ENCODE data around the gene BSDC1.
"Not testable (repeated sequence)": the region's sequence is repeated elsewhere in the genome, so short reads cannot be mapped to it uniquely, and the experiment has no call there.

BSDC1 gene, protein sequence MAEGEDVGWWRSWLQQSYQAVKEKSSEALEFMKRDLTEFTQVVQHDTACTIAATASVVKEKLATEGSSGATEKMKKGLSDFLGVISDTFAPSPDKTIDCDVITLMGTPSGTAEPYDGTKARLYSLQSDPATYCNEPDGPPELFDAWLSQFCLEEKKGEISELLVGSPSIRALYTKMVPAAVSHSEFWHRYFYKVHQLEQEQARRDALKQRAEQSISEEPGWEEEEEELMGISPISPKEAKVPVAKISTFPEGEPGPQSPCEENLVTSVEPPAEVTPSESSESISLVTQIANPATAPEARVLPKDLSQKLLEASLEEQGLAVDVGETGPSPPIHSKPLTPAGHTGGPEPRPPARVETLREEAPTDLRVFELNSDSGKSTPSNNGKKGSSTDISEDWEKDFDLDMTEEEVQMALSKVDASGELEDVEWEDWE

DNA sequence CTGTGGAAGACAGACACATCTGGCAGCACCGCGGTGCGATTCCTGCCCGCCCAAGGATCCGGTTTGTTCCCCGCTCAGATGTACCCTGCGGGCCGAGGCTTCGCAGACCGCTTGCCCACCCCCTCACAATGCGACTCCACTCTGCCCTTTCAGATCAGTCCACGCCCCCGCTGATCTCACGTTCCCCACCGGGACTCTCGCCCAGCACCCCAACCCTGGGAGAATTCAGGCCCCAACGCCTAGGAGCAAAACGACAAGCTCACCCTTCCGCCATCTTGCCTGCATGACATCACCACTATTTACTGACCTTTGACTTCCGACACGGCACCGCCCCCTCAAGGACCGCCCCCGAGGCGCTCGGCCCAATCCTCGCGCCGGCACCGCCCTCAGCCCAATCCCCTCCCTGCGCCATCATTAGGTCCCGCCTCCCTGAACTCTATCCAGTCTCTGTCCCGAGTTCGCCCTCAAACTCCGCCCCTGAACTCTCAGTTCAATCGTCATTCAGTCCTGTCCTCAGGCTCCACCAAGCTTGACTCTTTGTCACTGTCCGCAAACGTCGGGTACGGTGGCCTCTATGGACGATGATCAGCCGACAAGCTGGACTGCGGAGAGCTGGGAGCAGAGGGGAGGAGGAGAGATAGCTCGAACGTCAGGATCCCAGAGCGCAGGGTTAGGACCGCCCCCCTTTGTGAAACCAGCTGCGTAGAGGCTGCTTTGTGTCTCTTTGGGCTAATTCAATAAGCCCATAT is at the start of gene BSDC1:
TSS of gene BSDC1 (minus strand) at position 301 of the 749 bp plus-strand sequence. CDS start at position 274, 27 bp downstream.
- Mint-ChIP-seq H3K27ac (peak within 1 kb of the TSS; percentile 99), H3K9me3 (peaks cover 0 to 7% of the 10 kb centered on the region in 2 donors), H3K4me3 (peak within 1 kb of the TSS; percentile 99), H3K27me3 (no peaks in the 10 kb centered on the region), H3K4me1 (peaks cover 27% of the 10 kb centered on the region)
- peak; percentile 97 for ATAC-seq
- peak; percentile 99 for DNase-seq

- not testable (repeated sequence) for H3K4me3 Mint-ChIP-seq, DNase-seq, ATAC-seq, H3K9me3 Mint-ChIP-seq, H3K27ac Mint-ChIP-seq, H3K4me1 Mint-ChIP-seq
- peaks cover 37% of the 10 kb centered on the region for H3K27me3 Mint-ChIP-seq
Observed at GRCh38 chr1:32441467-32441866, 47.2 kb upstream of the BSDC1 start.

DNA sequence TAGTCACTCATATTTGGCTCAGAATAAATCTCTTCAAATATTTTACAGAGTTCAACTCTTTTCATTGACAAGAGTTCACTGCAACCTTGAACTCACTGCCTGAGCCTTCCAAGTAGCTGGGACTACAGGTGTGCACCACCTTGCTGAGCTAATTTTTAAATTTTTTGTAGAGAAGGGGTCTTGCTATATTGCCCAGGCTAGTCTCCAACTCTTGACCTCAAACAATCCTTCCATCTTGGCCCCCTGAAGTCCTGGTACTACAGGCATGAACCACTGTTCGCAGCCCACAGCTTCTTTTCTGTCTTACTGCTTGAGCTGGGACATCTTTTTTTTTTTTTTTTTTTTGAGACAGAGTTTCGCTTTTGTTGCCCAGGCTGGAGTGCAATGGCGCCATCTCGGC is 44.5 kb upstream of the BSDC1 start:
- not testable (repeated sequence) for ATAC-seq, H3K9me3 Mint-ChIP-seq, DNase-seq, H3K27ac Mint-ChIP-seq, H3K4me3 Mint-ChIP-seq, H3K4me1 Mint-ChIP-seq
- peaks cover 28% of the 10 kb centered on the region for H3K27me3 Mint-ChIP-seq

GRCh38 chr1:32438136-32438535 is 43.9 kb upstream of the BSDC1 start:
- no peak for ATAC-seq

GRCh38 chr1:32431736-32432400 is 37.6 kb upstream of the BSDC1 start:
- H3K4me3 Mint-ChIP-seq = no peak overlapping the region
- H3K27ac Mint-ChIP-seq = peak overlapping the region in 1 of 2 donors; percentile 43
- DNase-seq (no peak), ATAC-seq (no peak)
- H3K4me1 Mint-ChIP-seq = peaks cover under 1% of the 10 kb centered on the region
- H3K27me3 Mint-ChIP-seq = peaks cover 60% of the 10 kb centered on the region
- H3K9me3 Mint-ChIP-seq = no peaks in the 10 kb centered on the region

More at GRCh38 chr1:32438136-32438535, 43.9 kb upstream of the BSDC1 start:
- H3K27me3 Mint-ChIP-seq = peaks cover 28% of the 10 kb centered on the region
- peaks cover 0 to 5% of the 10 kb centered on the region in 2 donors for H3K9me3 Mint-ChIP-seq
- no peak overlapping the region for H3K4me3 Mint-ChIP-seq
- no peak overlapping the region for H3K27ac Mint-ChIP-seq
- DNase-seq = no peak
- no peaks in the 10 kb centered on the region for H3K4me1 Mint-ChIP-seq

DNA sequence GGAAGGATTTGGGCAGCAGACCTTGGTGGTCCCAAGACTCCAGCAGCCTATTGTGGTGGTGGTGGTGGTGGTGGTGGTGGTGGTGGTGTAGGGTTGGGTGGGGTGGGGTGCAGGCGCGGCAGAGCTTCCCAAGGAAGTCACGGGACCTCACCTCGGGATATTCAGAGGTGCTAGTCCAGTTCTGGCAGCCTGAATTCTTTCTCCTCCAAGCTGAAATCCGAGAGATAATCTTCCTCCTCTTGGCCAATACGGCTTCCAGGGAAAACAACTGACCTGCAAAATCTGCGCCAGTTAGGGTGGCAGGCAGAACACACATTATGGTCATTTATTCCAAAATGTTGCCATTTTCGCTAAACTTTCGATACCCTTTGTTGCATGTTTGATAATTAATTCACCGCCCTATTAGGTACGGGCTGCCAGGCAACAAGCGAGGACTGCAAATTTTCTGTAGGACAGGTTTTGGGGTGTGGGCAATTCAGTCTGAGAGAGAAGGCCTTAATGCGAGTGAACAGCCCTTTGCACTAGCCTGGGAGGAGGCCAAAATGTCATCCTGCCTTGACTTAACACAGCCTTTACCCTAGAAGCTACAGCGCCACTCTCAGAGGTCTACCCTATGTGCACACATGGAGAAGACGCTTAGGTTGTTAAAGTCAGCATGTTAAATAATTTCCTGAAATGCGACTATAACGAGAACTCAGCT is 33.2 kb upstream of the BSDC1 start:
- Mint-ChIP-seq H3K4me3 (no peak overlapping the region), H3K4me1 (peaks cover 6% of the 10 kb centered on the region), H3K27me3 (peaks cover 73% of the 10 kb centered on the region), H3K27ac (no peak overlapping the region), H3K9me3 (no peaks in the 10 kb centered on the region)
- ATAC-seq (no peak), DNase-seq (no peak)

- peaks cover 66% of the 10 kb centered on the region for H3K27me3 Mint-ChIP-seq
- peaks cover 6% of the 10 kb centered on the region for H3K4me1 Mint-ChIP-seq
- no peaks in the 10 kb centered on the region for H3K9me3 Mint-ChIP-seq
- ATAC-seq = no peak
- no peak overlapping the region for H3K4me3 Mint-ChIP-seq
- H3K27ac Mint-ChIP-seq = no peak overlapping the region
- DNase-seq = no peak
Observed at GRCh38 chr1:32426489-32427255, 32.4 kb upstream of the BSDC1 start.

- H3K4me3 Mint-ChIP-seq = no peak overlapping the region
- DNase-seq (no peak), ATAC-seq (no peak)
- H3K9me3 Mint-ChIP-seq = no peaks in the 10 kb centered on the region
- H3K27ac Mint-ChIP-seq = no peak overlapping the region
- H3K4me1 Mint-ChIP-seq = peaks cover 5% of the 10 kb centered on the region
- H3K27me3 Mint-ChIP-seq = peaks cover 42% of the 10 kb centered on the region
Observed at GRCh38 chr1:32421775-32422174, 27.5 kb upstream of the BSDC1 start.

DNA sequence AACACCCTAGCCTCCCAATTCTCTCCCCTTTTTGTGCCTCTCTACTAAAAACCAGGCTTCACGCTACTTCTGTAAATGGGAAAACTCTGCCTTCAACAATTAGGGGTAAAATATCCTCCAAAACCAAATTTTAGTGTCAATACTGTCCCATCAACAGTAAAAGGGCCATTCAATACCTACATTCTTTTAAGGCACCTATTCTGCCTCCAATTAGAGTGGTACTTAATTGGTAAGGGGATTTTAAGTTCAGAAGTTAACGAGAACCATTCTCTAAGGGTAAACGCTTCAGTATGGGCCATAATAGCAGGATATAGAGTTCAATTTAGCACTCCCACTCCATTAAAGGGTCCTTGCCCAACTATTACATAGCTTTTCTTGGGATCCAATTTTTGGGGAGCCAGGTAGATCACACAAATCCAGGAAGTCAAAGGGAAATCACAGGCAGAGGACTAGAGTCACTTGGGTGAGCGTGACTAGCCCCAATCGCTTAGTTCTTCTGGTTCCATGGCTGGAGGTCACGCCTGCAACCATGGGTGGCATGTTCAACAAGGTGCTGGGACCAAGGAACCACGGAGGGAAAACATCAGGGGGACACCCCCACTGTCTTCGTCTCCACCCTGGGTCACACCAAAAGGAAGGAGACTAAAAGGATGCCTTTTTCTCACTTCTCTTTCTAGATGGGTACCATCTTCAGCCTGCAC is 20.1 kb upstream of the BSDC1 start:
- DNase-seq (no peak), ATAC-seq (no peak)
- H3K27me3 Mint-ChIP-seq = peaks cover 27% of the 10 kb centered on the region
- H3K27ac Mint-ChIP-seq = no peak overlapping the region
- H3K4me1 Mint-ChIP-seq = peaks cover 5% of the 10 kb centered on the region
- no peaks in the 10 kb centered on the region for H3K9me3 Mint-ChIP-seq
- no peak overlapping the region for H3K4me3 Mint-ChIP-seq

DNA sequence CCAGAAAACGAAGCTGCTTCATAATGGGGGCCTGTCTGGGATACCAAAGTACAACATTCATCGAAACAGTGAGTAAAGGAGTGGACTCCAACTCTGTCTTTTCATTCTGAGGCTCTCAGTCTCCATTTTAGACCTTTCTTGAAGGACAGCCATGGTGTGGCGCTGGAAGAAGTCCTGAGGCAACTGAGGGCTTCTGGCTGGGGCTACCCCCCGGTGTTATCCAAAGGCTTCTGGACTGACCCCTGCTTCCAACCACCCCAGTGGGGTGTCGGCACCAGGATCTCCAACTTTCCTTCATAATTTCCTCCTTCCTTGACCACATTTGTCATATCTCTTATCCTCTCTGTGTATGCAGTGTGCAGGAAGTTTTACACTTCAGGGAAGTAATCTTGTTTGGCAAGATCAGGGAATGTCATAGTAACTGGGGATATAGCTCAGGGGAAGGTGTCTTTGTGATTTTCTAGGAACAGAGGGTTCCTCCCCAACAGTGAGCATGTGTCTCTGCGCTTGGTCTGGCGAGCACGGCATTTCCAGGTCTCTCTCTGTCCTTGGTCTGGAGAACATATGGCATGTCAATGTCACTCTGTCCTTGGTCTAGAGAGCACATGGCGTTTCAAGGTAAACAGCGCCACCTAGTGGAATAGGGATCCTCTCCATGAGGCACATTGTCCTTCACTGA is 19.4 kb upstream of the BSDC1 start:
- Mint-ChIP-seq H3K9me3 (no peaks in the 10 kb centered on the region), H3K4me1 (peaks cover 5% of the 10 kb centered on the region), H3K27ac (no peak overlapping the region), H3K4me3 (no peak overlapping the region), H3K27me3 (peaks cover 27% of the 10 kb centered on the region)
- DNase-seq (peak; percentile 65 to 70), ATAC-seq (peak; percentile 87)

- H3K4me3 Mint-ChIP-seq = no peak overlapping the region
- no peaks in the 10 kb centered on the region for H3K9me3 Mint-ChIP-seq
- no peak overlapping the region for H3K27ac Mint-ChIP-seq
- peaks cover 16% of the 10 kb centered on the region for H3K27me3 Mint-ChIP-seq
- peaks cover 5% of the 10 kb centered on the region for H3K4me1 Mint-ChIP-seq
- ATAC-seq (no peak), DNase-seq (no peak)
Observed at GRCh38 chr1:32411261-32411660, 17.0 kb upstream of the BSDC1 start.

DNA sequence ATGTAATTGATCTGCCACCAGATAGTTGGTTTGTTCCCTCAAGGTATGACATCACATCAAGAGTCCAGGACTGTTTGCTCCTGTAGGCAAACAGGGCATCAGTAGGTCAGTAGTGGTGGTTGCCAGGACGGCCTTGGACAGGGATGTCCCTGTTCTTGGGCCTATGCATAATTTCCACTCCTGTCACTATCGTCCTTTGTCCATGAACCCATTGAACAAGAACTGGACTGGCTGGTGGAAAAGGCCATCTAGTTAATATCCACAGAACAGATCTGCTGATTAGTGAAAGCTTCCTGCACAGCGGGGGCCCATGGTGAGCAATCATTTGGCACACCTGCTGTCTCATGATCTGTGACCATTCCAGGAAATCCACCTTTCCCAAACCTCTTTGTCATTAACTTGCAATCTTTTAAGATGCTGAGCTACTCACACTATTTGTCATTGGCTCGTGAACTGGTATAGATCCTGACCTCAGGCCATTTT is 12.4 kb upstream of the BSDC1 start:
- H3K4me1 Mint-ChIP-seq = no peaks in the 10 kb centered on the region
- H3K27me3 Mint-ChIP-seq = no peaks in the 10 kb centered on the region
- DNase-seq (no peak), ATAC-seq (no peak)
- H3K4me3 Mint-ChIP-seq = no peak overlapping the region
- H3K27ac Mint-ChIP-seq = no peak overlapping the region
- no peaks in the 10 kb centered on the region for H3K9me3 Mint-ChIP-seq

DNA sequence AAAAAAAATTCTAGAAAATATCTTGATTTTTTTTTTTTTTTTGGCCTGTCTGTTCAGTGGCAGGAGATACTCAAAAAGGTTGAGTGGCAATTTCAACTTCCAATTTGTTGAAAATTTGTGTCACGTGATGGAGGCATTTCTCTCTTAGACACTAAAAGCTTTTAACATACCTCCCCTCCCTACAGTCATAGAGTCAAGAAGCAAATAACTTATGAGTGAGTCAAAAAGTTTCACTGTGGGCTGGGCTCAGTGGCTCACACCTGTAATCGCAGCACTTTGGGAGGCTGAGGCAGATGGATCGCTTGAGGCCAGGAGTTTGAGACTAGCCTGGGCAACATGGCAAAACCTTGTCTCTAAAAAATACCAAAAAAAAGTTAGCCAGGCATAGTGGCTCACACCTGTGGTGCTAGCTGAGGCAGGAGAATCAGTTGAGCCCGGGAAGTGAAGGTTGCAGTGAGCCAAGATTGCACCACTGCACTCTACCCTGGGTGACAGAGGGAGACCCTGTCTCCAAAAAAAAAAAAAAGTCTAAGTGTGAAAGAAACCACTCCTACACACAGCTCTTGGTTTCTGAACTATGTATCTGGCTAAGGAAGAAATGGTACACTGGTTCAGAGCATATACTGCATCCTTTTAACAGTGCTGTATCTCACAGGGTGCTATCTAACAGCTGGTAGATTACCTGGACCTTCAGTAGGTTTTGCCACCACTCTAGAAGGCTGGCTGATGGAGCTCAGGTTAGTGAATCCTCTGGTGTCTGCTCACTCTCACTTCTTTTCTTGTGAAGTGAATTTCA is 11.6 kb upstream of the BSDC1 start:
- no peak overlapping the region for H3K4me3 Mint-ChIP-seq
- H3K27ac Mint-ChIP-seq = no peak overlapping the region
- H3K4me1 Mint-ChIP-seq = peaks cover 2% of the 10 kb centered on the region
- no peaks in the 10 kb centered on the region for H3K27me3 Mint-ChIP-seq
- DNase-seq = no peak
- no peak for ATAC-seq
- H3K9me3 Mint-ChIP-seq = no peaks in the 10 kb centered on the region
